GM12892 (cell line): Measurements from ENCODE around the gene OBP2A.

Source experiments
- DNase-seq: peaks from one replicate; pipeline ENCODE4 v3.0.0; 2011; ENCODE audit not compliant: insufficient read length
- FAIRE-seq: peaks from 2 replicates; lab custom pipeline; 2011; peaks lifted over from hg19 to GRCh38; lab: Jason Lieb, UNC
- POLR2A ChIP-seq: IDR thresholded peaks from 2 replicates; pipeline ENCODE4 v1.6.1; 2011; ENCODE audit warnings: low read depth, low read length, control low read depth
- POLR2AphosphoS5 ChIP-seq: IDR thresholded peaks from 2 replicates; pipeline ENCODE4 v1.6.1; 2011; ENCODE audit warnings: low read depth, low read length, control low read depth
- TAF1 ChIP-seq: IDR thresholded peaks from 2 replicates; pipeline ENCODE4 v1.6.1; 2011; ENCODE audit warnings: low read depth, mild to moderate bottlenecking, control low read depth, low read length, borderline replicate concordance

OBP2A gene

DNA sequence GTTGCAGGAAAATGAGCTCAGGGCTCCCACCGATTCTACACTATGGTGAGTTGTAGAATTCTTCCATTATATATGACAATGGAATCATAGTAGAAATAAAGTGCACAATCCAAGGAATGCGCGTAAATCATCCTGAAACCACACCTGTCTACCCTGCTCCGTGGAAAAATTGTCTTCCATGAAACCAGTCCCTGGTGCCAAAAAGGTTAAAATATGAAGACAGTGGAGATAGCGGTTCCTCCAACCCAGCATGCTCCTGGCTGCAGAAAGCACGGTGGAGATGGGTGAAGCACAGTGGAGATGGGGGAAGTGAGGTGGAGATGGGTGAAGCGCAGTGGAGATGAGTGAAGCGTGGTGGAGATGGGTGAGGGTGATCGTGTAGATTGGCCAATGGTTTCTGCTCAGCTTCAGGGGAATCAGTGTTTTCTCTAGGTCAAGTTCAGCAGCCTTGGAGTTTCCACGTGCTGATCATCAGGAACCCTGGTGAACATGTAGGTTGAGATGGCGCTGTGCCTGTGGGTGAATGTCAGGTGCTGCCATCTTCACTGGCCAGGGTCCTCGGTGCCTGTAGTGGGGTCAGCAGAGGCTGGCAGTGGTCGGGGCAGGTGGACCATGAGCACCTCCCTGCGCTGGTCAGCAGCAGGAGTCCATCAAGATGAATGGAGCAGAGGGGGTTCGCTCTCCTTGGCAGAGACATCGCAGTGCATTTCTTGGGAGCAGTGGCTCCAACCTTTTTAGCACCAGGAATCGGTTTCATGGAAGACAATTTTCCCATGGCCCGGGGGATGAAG, 35.9 kb downstream of the OBP2A start:
- DNase-seq = no peak
- FAIRE-seq = no peak

DNA sequence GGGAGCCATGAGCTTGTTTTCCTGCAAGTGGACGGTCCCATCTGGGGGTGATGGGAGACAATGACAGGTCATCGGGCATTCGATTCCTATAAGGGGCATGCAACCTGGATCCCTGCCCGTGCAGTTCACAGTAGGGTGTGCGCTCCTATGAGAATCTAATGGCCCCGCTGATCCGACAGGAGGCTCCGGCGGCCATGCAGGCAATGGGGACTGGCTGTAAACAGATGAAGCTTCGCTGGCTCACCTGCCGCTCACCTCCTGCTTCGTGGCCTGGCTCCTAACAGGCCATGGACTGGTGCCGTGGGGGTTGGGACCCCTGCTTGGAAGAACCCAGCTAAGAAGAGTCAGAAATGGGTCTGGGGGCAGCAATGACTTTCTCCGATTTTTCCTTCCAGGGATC, 36.6 kb downstream of the OBP2A start:
- DNase-seq (no peak), FAIRE-seq (no peak)
- TF ChIP-seq POLR2A = no peak
- no peak for TF ChIP-seq POLR2AphosphoS5
- no peak for TF ChIP-seq TAF1

More for the DNA sequence above, 35.9 kb downstream of the OBP2A start:
- TF ChIP-seq POLR2A (no peak), TAF1 (no peak), POLR2AphosphoS5 (no peak)

DNA sequence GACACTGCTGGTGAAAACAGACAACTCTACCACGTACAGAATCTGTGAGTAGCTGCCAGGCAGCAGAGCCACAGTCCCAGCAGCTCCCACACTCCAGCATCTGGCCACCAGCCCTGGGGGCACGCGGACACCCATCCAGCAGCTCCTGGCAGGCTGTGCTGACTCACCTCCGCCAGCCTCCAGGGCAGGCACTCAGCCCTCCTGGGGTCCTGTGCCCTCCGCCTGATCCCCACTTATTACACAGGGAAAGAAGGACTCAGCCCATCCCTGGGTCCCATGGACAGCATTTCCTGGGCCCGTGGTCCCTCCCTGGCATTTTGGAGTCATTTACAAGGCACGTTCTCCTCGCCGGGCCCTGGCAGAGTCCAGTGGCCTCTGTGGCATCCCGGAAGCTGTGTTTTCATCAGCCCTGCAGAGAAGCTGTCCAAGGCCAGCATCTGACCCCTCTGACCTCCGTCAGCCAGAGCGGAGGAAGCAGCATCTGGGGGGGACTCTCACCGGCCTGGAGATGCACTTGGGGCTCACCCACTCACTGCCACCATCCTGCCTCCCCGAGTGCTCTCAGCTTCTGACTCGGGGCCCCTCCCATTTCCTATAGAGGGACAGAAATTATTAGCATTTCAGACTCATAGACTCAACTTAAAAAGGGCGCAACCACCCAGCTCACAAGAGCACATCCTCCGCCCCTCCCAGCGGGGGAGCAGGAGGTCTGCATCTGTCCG, 37.2 kb downstream of the OBP2A start:
- no peak for TF ChIP-seq POLR2AphosphoS5
- TF ChIP-seq POLR2A = no peak
- TF ChIP-seq TAF1 = no peak
- no peak for DNase-seq
- FAIRE-seq = no peak

DNA sequence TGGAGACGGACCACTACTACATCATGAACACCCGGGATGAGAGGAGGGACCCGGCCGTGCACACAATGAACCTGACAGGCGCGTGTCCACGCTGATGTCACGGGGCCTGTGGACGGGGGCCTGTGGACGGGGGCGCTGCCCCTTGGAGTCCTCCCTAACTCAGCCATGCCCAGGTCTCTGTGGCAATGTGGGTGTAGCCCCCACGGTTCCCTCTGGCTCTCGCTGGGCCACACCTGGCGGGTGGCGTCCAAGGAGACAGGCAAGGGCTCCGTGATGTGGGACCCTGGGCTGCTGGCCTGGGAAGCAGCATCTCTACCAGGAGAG, 37.7 kb downstream of the OBP2A start:
- no peak for TF ChIP-seq POLR2A
- TF ChIP-seq TAF1 = no peak
- no peak for TF ChIP-seq POLR2AphosphoS5
- no peak for DNase-seq
- FAIRE-seq = no peak

DNA sequence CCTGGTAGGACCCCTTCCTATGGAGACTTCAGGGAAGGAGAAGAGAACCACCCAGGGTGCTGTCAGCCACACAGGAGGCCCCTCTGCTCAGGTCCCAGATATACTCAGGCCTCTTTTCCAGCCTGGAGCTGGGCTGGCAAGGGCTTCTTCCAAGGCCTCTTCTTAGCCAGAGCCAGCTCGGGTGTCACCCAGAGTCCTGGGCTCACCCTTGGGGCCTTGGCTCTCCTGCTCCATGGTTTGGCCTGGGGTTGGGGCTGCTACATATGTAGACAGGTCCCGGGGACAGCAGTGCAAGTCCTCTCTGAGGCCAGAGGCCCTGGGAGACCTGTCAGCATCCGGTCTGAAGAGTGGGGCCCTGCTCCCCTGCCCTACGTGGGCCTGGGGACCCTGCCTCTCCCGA, 38.4 kb downstream of the OBP2A start:
- DNase-seq (no peak), FAIRE-seq (no peak)
- TF ChIP-seq POLR2AphosphoS5 = no peak

DNA sequence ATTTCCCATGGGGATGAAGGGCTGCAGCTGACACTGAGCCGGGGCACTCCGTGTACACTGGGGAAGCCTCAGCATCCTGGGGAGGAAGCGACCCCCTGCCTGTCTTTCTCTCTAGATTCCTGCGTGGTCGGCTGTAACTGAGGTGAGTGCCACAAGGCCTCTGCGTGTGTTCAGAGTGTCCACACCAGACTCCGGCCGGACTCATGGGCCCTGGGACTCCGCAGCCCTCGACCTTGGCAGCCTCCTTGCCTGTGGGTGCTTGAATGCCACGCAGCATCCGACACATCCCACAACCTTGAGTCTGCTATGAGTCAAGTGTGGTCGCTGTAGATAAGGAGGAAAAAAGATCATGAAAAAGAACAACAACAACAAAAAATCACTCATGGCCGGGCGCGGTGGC, 39.0 kb downstream of the OBP2A start:
- DNase-seq (no peak), FAIRE-seq (no peak)
- TF ChIP-seq POLR2AphosphoS5 (no peak), TAF1 (no peak), POLR2A (no peak)

DNA sequence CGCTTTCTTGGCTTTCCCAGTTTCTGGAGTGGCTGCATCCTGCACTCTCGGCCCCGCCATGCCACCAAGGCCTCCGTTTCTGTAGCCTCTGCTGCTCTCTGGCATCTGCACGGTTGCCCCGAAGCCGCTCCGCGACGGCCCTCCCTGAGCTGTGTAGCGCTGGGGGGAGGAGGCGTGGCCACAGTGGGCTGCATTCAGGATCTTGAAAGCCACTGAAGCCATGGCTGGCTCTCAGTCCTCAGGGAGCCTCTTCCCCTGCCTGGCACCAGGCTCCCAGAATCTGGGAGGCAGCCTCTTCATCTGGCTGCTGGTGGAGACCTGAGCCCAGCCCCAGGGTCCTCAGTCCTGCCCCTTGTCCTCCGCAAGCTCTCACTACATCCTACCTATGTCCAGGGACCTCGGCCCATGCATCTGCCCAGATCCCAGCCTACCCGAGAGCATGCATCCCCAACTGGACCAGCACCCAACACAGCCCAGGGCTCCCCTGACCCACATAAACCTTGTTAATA, 40.7 kb downstream of the OBP2A start:
- TF ChIP-seq TAF1 (no peak), POLR2AphosphoS5 (no peak), POLR2A (no peak)
- DNase-seq = no peak
- no peak for FAIRE-seq

DNA sequence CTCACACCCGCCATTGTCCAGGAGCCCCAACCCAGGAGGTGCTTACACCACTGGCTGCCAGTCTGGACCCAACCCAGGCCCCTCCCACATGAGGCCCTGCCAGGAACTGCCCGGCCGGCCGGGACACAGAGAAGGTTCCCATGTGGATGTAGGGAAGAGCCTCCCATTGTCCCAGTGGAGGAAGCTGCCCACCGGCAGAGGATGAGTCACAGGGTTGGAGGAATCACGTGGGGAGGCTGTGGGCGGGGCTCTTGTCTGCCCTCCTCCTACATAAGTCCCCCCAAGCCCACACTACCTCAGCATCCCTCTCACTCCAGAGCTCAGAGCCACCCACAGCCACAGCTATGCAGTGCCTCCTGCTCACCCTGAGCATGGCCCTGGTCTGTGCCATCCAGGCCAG, 41.7 kb downstream of the OBP2A start:
- no peak for DNase-seq
- TF ChIP-seq POLR2A (no peak), TAF1 (no peak), POLR2AphosphoS5 (no peak)
- FAIRE-seq = no peak

DNA sequence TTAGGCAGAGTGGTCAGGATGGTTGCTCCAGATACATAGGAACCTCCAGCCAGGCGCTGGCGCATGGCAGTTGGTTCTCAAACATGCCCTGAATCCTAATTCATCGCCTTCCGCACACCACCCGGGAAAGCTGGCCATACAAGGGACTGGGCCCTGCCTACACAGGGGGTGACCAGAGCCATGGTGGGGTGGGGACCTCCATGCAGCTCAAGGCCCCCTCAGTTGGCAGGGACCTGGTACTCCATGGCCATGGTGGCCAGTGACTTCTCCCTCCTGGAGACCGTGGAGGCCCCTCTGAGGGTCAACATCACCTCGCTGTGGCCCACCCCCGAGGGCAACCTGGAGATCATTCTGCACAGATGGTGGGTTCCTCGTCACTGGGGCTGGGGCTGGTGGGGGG, 42.4 kb downstream of the OBP2A start:
- TF ChIP-seq POLR2A (no peak), POLR2AphosphoS5 (no peak), TAF1 (no peak)
- DNase-seq (no peak), FAIRE-seq (no peak)

DNA sequence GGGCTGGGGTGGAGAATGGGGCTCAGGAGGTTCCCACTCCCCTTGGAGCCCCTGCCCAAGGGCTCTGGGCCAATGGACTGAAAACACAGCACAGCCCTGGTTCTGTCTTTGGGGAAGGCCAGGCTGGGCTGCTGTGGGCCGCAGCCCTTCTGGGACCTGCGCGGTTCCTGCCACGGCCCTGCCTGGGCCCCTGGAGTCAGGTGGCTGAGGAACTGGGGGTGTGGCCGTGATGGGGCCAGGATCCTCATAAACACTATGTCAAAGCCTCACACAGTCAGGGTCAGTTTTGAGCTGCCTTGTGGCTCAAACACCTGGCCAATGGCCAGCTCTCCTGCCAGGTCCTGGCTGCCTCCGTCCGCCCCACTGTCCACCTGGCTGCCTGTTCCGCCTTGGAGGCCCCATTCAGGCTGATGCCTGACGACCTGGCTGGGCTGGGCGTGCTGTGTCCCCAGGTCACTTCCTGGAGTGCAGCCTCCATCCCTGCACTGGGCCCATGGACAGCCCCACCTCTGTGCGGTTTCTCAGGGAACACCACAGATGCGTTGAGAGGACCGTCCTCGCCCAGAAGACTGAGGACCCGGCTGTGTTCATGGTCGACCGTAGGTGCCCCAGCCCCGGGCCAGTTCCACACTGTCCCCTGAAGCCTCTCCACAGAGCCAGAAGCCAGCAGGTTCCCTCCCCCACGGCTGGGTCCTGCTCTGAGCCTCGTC, 43.1 kb downstream of the OBP2A start:
- FAIRE-seq (no peak), DNase-seq (no peak)
- TF ChIP-seq POLR2AphosphoS5 (no peak), TAF1 (no peak), POLR2A (no peak)
